ENCODE measurements around the gene PTPRO.

The PTPRO gene

GRCh38 chr12:15389561-15389960, 67.3 kb downstream of the PTPRO start:
- no peak for TF ChIP-seq CTCF (conservative IDR thresholded peaks at IDR 0.05)
- H3K27ac ChIP-seq = no peak overlapping the region

GRCh38 chr12:15393037-15393436, 70.7 kb downstream of the PTPRO start:
- H3K27ac ChIP-seq = no peak overlapping the region
- TF ChIP-seq CTCF (conservative IDR thresholded peaks at IDR 0.05) = no peak

- no peak for TF ChIP-seq CTCF (conservative IDR thresholded peaks at IDR 0.05)
- no peak overlapping the region for H3K27ac ChIP-seq
Observed at GRCh38 chr12:15393995-15394394, 71.7 kb downstream of the PTPRO start.

GRCh38 chr12:15404485-15404884, 82.2 kb downstream of the PTPRO start:
- TF ChIP-seq CTCF (conservative IDR thresholded peaks at IDR 0.05) = no peak
- H3K27ac ChIP-seq = no peak overlapping the region

- TF ChIP-seq CTCF (conservative IDR thresholded peaks at IDR 0.05) = no peak
- H3K27ac ChIP-seq = no peak overlapping the region
Observed at GRCh38 chr12:15405606-15406005, 83.3 kb downstream of the PTPRO start.

- no peak for TF ChIP-seq CTCF (conservative IDR thresholded peaks at IDR 0.05)
- H3K27ac ChIP-seq = no peak overlapping the region
Observed at GRCh38 chr12:15407025-15407424, 84.7 kb downstream of the PTPRO start.

GRCh38 chr12:15411842-15412241, 89.5 kb downstream of the PTPRO start:
- TF ChIP-seq CTCF (conservative IDR thresholded peaks at IDR 0.05) = no peak
- H3K27ac ChIP-seq = no peak overlapping the region

GRCh38 chr12:15417691-15418090, 95.4 kb downstream of the PTPRO start:
- no peak overlapping the region for H3K27ac ChIP-seq
- no peak for TF ChIP-seq CTCF (conservative IDR thresholded peaks at IDR 0.05)
